Ishikawa (cell line): Measurements from ENCODE around the gene SERINC5.

Experiments used
- CREB1 ChIP-seq: IDR thresholded peaks from 2 replicates; pipeline ENCODE4 v1.6.1; 2012; ENCODE audit warnings: low read depth
- MAX ChIP-seq: IDR thresholded peaks from 2 replicates; pipeline ENCODE4 v1.6.1; 2012
- RAD21 ChIP-seq: IDR thresholded peaks from 2 replicates; pipeline ENCODE4 v1.6.1; 2012; ENCODE audit warnings: low read depth
- TAF1 ChIP-seq: IDR thresholded peaks from 2 replicates; pipeline ENCODE4 v1.6.1; 2012; ENCODE audit warnings: low read depth, mild to moderate bottlenecking
- USF1 ChIP-seq: IDR thresholded peaks from 2 replicates; pipeline ENCODE4 v1.6.1; 2012
- YY1 ChIP-seq: IDR thresholded peaks from 2 replicates; pipeline ENCODE4 v1.6.1; 2012; ENCODE audit warnings: low read depth

GRCh38 chr5:80205846-80206245, 50.0 kb downstream of the SERINC5 start:
- TF ChIP-seq TAF1 (no peak), RAD21 (no peak), USF1 (no peak), MAX (no peak), CREB1 (no peak), YY1 (no peak)
